MCF 10A (cell line): Measurements from ENCODE around the gene CLEC2B. TPM values are rescaled to one million over a fixed set of nuclear protein-coding genes. Genes with fewer than 3 reads are reported as not detected.

Experiments used
- BruUV-seq: library from RNA; stranded (reverse); fragments of 400-500 nt; replicated peaks from 2 replicates; lab custom pipeline; 2021; lab: Mats Ljungman, UMichigan
- CTCF ChIA-PET: fragments of 300-600 bp; sonication (Branson Sonifier 250); formaldehyde crosslinking; extraction: SDS; loops from one replicate; lab custom pipeline; 2021; ENCODE audit warnings: antibody characterized with exemption, inconsistent platforms; lab: Yijun Ruan, JAX
- POLR2A ChIA-PET: fragments of 300-600, 350-650 bp; sonication (Branson Sonifier 250); formaldehyde crosslinking; extraction: SDS; loops from one replicate; lab custom pipeline; 2020; ENCODE audit warnings: antibody characterized with exemption, inconsistent platforms; lab: Yijun Ruan, JAX
- DNase-seq: peaks from one replicate; pipeline ENCODE4 v3.0.0-alpha.2; 2018; ENCODE audit not compliant: unreplicated experiment
- H3K27ac Mint-ChIP-seq: one replicate; pipeline ENCODE4 v1.8.0; 2022; ENCODE audit warnings: mild to moderate bottlenecking, low read depth, mixed read lengths; ENCODE audit not compliant: unreplicated experiment
- H3K27me3 Mint-ChIP-seq: one replicate; pipeline ENCODE4 v1.8.0; 2022; ENCODE audit warnings: mixed read lengths; ENCODE audit not compliant: insufficient read depth, unreplicated experiment
- H3K36me3 Mint-ChIP-seq: one replicate; pipeline ENCODE4 v1.8.0; 2022; ENCODE audit warnings: mild to moderate bottlenecking, moderate library complexity, mixed read lengths; ENCODE audit not compliant: insufficient read depth, unreplicated experiment
- H3K4me1 Mint-ChIP-seq: one replicate; pipeline ENCODE4 v1.8.0; 2022; ENCODE audit warnings: mixed read lengths; ENCODE audit not compliant: insufficient read depth, unreplicated experiment
- H3K4me3 Mint-ChIP-seq: one replicate; pipeline ENCODE4 v1.8.0; 2022; ENCODE audit warnings: mild to moderate bottlenecking, moderate library complexity, mixed read lengths; ENCODE audit not compliant: unreplicated experiment
- H3K9me3 Mint-ChIP-seq: one replicate; pipeline ENCODE4 v1.8.0; 2022; ENCODE audit warnings: mixed read lengths; ENCODE audit not compliant: unreplicated experiment
- CTCF ChIP-seq: fragments of 200-600 bp; IDR thresholded peaks from one replicate; pipeline ENCODE4 v1.8.0; 2022; ENCODE audit warnings: antibody characterized with exemption, mild to moderate bottlenecking; ENCODE audit not compliant: unreplicated experiment
- intact Hi-C: fragments of 100-400 bp; cut with micrococcal nuclease; formaldehyde crosslinking; loops from 2 replicates; pipeline ENCODE4 v1.14.1; 2022
- total RNA-seq: library from RNA; stranded (reverse); gene quantifications from 2 replicates; pipeline ENCODE4 v1.2.3, GENCODE V29; 2022

The CLEC2B gene
- total RNA-seq, 1 experiment from 2014 or later = 2.2 TPM

GRCh38 chr12:9872162-9872561, 3.0 kb upstream of the CLEC2B start:
- H3K36me3 Mint-ChIP-seq = peaks cover 6% of the 10 kb centered on the region
- no peaks in the 10 kb centered on the region for H3K27me3 Mint-ChIP-seq
- peak overlapping the region; percentile 10 for H3K4me3 Mint-ChIP-seq
- intact Hi-C loops = no loop called here
- CTCF ChIA-PET = interaction anchor here (0.7 to 2.9 kb wide), 16 partner anchors 9 to 282 kb away, joined by 3 to 9 read pairs (median 4); partner anchors contain the start of gene KLRF2
- no peak for TF ChIP-seq CTCF
- H3K4me1 Mint-ChIP-seq = peaks cover 29% of the 10 kb centered on the region
- H3K9me3 Mint-ChIP-seq = no peaks in the 10 kb centered on the region
- H3K27ac Mint-ChIP-seq = peak overlapping the region; percentile 78
- no peak for DNase-seq
- no TSS peak for BruUV-seq
- POLR2A ChIA-PET = interaction anchor here (0.9 to 4.4 kb wide), 6 partner anchors 10 to 147 kb away, joined by 3 to 46 read pairs (median 4); no protein-coding TSS in a partner anchor

GRCh38 chr12:9870286-9870866, 1.2 kb upstream of the CLEC2B start:
- intact Hi-C loops = no loop called here
- BruUV-seq = no TSS peak
- H3K4me1 Mint-ChIP-seq = peaks cover 45% of the 10 kb centered on the region
- no peak for TF ChIP-seq CTCF
- no peaks in the 10 kb centered on the region for H3K9me3 Mint-ChIP-seq
- ChIA-PET CTCF (interaction anchor here (2.9 kb wide), 1 partner anchor 55 kb away, joined by 8 read pairs; no protein-coding TSS in a partner anchor), POLR2A (interaction anchor here (0.6 to 4.4 kb wide), 5 partner anchors 8 to 267 kb away, joined by 3 to 46 read pairs (median 4); no protein-coding TSS in a partner anchor)
- peak overlapping the region; percentile 100 for H3K27ac Mint-ChIP-seq
- H3K27me3 Mint-ChIP-seq = no peaks in the 10 kb centered on the region
- peaks cover 6% of the 10 kb centered on the region for H3K36me3 Mint-ChIP-seq
- peak overlapping the region; percentile 90 for H3K4me3 Mint-ChIP-seq
- DNase-seq = peak; percentile 11

- TF ChIP-seq CTCF = no peak
- peaks cover 6% of the 10 kb centered on the region for H3K36me3 Mint-ChIP-seq
- H3K4me3 Mint-ChIP-seq = peak overlapping the region; percentile 90
- no peaks in the 10 kb centered on the region for H3K9me3 Mint-ChIP-seq
- POLR2A ChIA-PET = interaction anchor here (0.7 to 1.6 kb wide), 10 partner anchors 12 to 277 kb away, joined by 3 to 7 read pairs (median 4); partner anchors contain the start of gene KLRF2
- peak overlapping the region; percentile 100 for H3K27ac Mint-ChIP-seq
- CTCF ChIA-PET = interaction anchor here (0.6 to 1.2 kb wide), 3 partner anchors 113 to 1511 kb away, joined by 3 to 4 read pairs (median 3); no protein-coding TSS in a partner anchor
- no peaks in the 10 kb centered on the region for H3K27me3 Mint-ChIP-seq
- BruUV-seq = TSS peak; percentile 79
- H3K4me1 Mint-ChIP-seq = peaks cover 51% of the 10 kb centered on the region
- intact Hi-C loops = loop anchor here (10.0 kb wide), 1 partner anchor 346 kb away; the partner anchor contains the start of gene GABARAPL1
- no peak for DNase-seq
These were observed 225 bp downstream of the CLEC2B start for GRCh38 chr12:9868951-9869306.

DNA sequence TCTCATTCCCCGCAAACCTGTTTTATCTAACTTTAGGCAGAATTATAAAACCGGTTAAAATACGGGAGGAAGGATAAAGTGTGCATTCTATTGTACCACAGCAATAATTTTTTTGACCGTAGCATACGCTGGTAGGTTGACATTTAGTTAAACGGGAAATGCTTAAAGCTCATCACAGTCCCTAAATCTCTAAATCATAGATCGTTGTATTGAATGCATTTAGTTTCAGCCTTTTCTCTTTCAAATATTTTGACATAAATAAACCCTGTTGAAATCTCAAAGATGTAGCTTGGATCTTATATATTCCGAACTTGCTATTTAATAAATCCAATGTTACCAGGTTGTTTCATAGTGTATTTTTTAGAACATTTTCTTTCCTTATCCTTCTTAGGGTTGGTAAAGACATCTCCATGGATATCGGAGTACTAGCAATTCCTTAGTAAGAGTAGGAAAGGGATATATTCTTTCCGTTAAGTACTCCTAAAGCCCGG, 798 bp downstream of the CLEC2B start:
- intact Hi-C loops = loop anchor here (10.0 kb wide), 1 partner anchor 346 kb away; the partner anchor contains the start of gene GABARAPL1
- Mint-ChIP-seq H3K9me3 (no peaks in the 10 kb centered on the region), H3K4me3 (peak overlapping the region; percentile 90), H3K36me3 (peaks cover 6% of the 10 kb centered on the region), H3K27me3 (no peaks in the 10 kb centered on the region), H3K27ac (peak overlapping the region; percentile 100), H3K4me1 (peaks cover 51% of the 10 kb centered on the region)
- ChIA-PET POLR2A (interaction anchor here (0.6 to 1.6 kb wide), 7 partner anchors 14 to 220 kb away, joined by 3 to 7 read pairs (median 3); no protein-coding TSS in a partner anchor), CTCF (no interaction called here)
- DNase-seq = no peak
- no TSS peak for BruUV-seq
- TF ChIP-seq CTCF = no peak
